K562 (cell line): ENCODE measurements around the gene GJC2. TPM values are rescaled to one million over a fixed set of nuclear protein-coding genes. Genes with fewer than 3 reads are reported as not detected.

Source experiments
- ATAC-seq: fragments of 200-7000 bp; cut with Tn5 transposase; 3 replicates; pipeline ENCODE4 v1.9.1; 2020; ENCODE audit warnings: moderate library complexity
- BruUV-seq: library from RNA; stranded (reverse); fragments of 400-500 nt; replicated peaks from 2 replicates; lab custom pipeline; 2021; lab: Mats Ljungman, UMichigan
- CTCF ChIA-PET: fragments of 300-600 bp; formaldehyde crosslinking; extraction: SDS; loops from one replicate; lab custom pipeline; 2021; ENCODE audit warnings: low intra/inter-chr PET ratio; lab: Yijun Ruan, JAX
- POLR2A ChIA-PET: fragments of 300-600, 350-650 bp; sonication (Branson Sonifier 250); formaldehyde crosslinking; extraction: SDS; loops from one replicate; lab custom pipeline; 2021; ENCODE audit warnings: antibody characterized with exemption, inconsistent platforms; lab: Yijun Ruan, JAX
- DNase-seq, 4 experiments: peaks; one replicate each; pipeline versions ENCODE4 v3.0.0 to v3.0.0-alpha.2; 2011 to 2018; ENCODE audit warnings: low spot score in 3 of 4, mixed read lengths in 3 of 4; ENCODE audit errors: extremely low read depth in 1 of 4
- FAIRE-seq: peaks from 2 replicates; lab custom pipeline; 2011; peaks lifted over from hg19 to GRCh38; lab: Jason Lieb, UNC
- H2AFZ ChIP-seq: 2 replicates; pipeline ENCODE4 v1.6.0; 2011; ENCODE audit warnings: low read depth, low read length, control low read depth, inconsistent platforms
- H3K27ac ChIP-seq: fragments of 200-600 bp; 3 replicates; pipeline ENCODE4 v1.8.0; 2011; ENCODE audit warnings: low read depth, mild to moderate bottlenecking, control low read depth, inconsistent platforms, low read length, moderate library complexity, mixed read lengths; ENCODE audit errors: extremely low read depth
- H3K27me3 ChIP-seq, 2 experiments: fragments of 300-600 bp in 1 of 2; 2 replicates in 1 of 2; 3 replicates in 1 of 2; pipeline versions ENCODE4 v1.6.0 to v1.8.0; 2011; ENCODE audit warnings: inconsistent platforms in 2 of 2, low read length in 2 of 2, mild to moderate bottlenecking in 1 of 2, mixed read lengths in 1 of 2, moderate library complexity in 1 of 2; ENCODE audit not compliant: control insufficient read depth in 2 of 2, insufficient read depth in 2 of 2
- H3K36me3 ChIP-seq: fragments of 300-600 bp; 3 replicates; pipeline ENCODE4 v1.8.0; 2011; ENCODE audit warnings: mild to moderate bottlenecking, low read length, inconsistent platforms; ENCODE audit not compliant: control insufficient read depth, insufficient read depth
- H3K4me1 ChIP-seq, 2 experiments: fragments of 200-600 bp in 1 of 2; replicated peaks in 1 of 2; 2 replicates in 1 of 2; 3 replicates in 1 of 2; pipeline versions ENCODE4 v1.5.1 to v1.8.0; 2011; ENCODE audit warnings: inconsistent platforms in 2 of 2, low read length in 2 of 2, mild to moderate bottlenecking in 1 of 2, mixed read lengths in 1 of 2, moderate library complexity in 1 of 2; ENCODE audit not compliant: control insufficient read depth in 2 of 2, insufficient read depth in 2 of 2
- H3K4me2 ChIP-seq: 2 replicates; pipeline ENCODE4 v1.6.1; 2011; ENCODE audit warnings: low read length, control low read depth, inconsistent platforms, mixed read lengths; ENCODE audit not compliant: insufficient read depth
- H3K4me3 ChIP-seq: fragments of 200-600 bp; sonication (generic), shearing (Covaris generic); 2 replicates; pipeline ENCODE4 v1.5.1; 2016; ENCODE audit warnings: control low read depth, inconsistent platforms
- H3K79me2 ChIP-seq: fragments of 200-600 bp; 3 replicates; pipeline ENCODE4 v1.8.0; 2011; ENCODE audit warnings: low read length, inconsistent platforms; ENCODE audit not compliant: control insufficient read depth, insufficient read depth
- H3K9ac ChIP-seq, 2 experiments: 2 replicates each; pipeline versions ENCODE4 v1.6.0 to v1.6.1; 2011; ENCODE audit warnings: low read depth in 2 of 2, low read length in 2 of 2, control low read depth in 1 of 2, inconsistent platforms in 1 of 2, mild to moderate bottlenecking in 1 of 2, mixed read lengths in 1 of 2; ENCODE audit not compliant: insufficient read depth in 1 of 2
- H3K9me1 ChIP-seq: one replicate; pipeline ENCODE4 v1.6.0; 2011; ENCODE audit warnings: inconsistent platforms, mild to moderate bottlenecking, low read length, moderate library complexity; ENCODE audit not compliant: control insufficient read depth, insufficient read depth
- H3K9me3 ChIP-seq: replicated peaks from 2 replicates; pipeline ENCODE4 v1.5.1; 2011; ENCODE audit warnings: low read depth, low read length, inconsistent platforms; ENCODE audit not compliant: control insufficient read depth, insufficient read depth
- H4K20me1 ChIP-seq: replicated peaks from 2 replicates; pipeline ENCODE4 v1.6.1; 2011; ENCODE audit warnings: low read length, inconsistent platforms, mixed read lengths; ENCODE audit not compliant: control insufficient read depth, insufficient read depth
- CTBP1 ChIP-seq: fragments of 450-650 bp; IDR thresholded peaks from 2 replicates; pipeline ENCODE4 v1.6.1; 2016; ENCODE audit warnings: borderline replicate concordance
- FOSL1 ChIP-seq: fragments of 200-800 bp; sonication (Bioruptor generic); conservative IDR thresholded peaks from 2 replicates; pipeline ENCODE4 v1.6.1; 2016; ENCODE audit warnings: missing genetic modification characterization, missing compliant biosample characterization
- FOXK1 ChIP-seq: sonication (generic); formaldehyde crosslinking; IDR thresholded peaks from 2 replicates; pipeline ENCODE4 v1.8.0; 2022; ENCODE audit warnings: missing genetic modification reagents, mild to moderate bottlenecking, borderline replicate concordance
- HNRNPH1 ChIP-seq: fragments of 200-400 bp; formaldehyde crosslinking; optimal IDR thresholded peaks from 2 replicates; pipeline ENCODE3; 2017; ENCODE audit warnings: low read depth, mild to moderate bottlenecking, low read length, moderate library complexity
- HNRNPLL ChIP-seq: fragments of 200-400 bp; formaldehyde crosslinking; IDR thresholded peaks from 2 replicates; pipeline ENCODE4 v1.6.1; 2017; ENCODE audit warnings: low read length, low read depth, mild to moderate bottlenecking; ENCODE audit not compliant: poor library complexity, severe bottlenecking
- KDM5B ChIP-seq: fragments of 200-600 bp; sonication (generic); IDR thresholded peaks from 2 replicates; pipeline ENCODE4 v1.6.1; 2012; ENCODE audit warnings: low read depth, mild to moderate bottlenecking, moderate library complexity, low read length, control low read depth, inconsistent platforms; ENCODE audit not compliant: insufficient replicate concordance
- MCM3 ChIP-seq: fragments of 450-650 bp; IDR thresholded peaks from 2 replicates; pipeline ENCODE4 v1.6.1; 2016
- MTA1 ChIP-seq: fragments of 450-650 bp; IDR thresholded peaks from 2 replicates; pipeline ENCODE4 v1.6.1; 2017; ENCODE audit warnings: borderline replicate concordance
- MYBL2 ChIP-seq, 2 experiments: fragments of 450-650 bp in 1 of 2; sonication (generic) in 1 of 2; formaldehyde crosslinking in 1 of 2; IDR thresholded peaks; 2 replicates each; pipeline versions ENCODE4 v1.6.1 to v1.8.1; 2017 to 2022; ENCODE audit warnings: borderline replicate concordance in 1 of 2, inconsistent platforms in 1 of 2, low read depth in 1 of 2, mild to moderate bottlenecking in 1 of 2, missing genetic modification reagents in 1 of 2, moderate library complexity in 1 of 2
- MYNN ChIP-seq, 2 experiments: sonication (generic); formaldehyde crosslinking in 1 of 2; IDR thresholded peaks; 2 replicates each; pipeline versions ENCODE4 v1.5.0 to v1.6.1; 2016 to 2020; ENCODE audit warnings: antibody characterized with exemption in 1 of 2, missing genetic modification reagents in 1 of 2
- POLR2A ChIP-seq: fragments of 450-650 bp; conservative IDR thresholded peaks from 2 replicates; pipeline ENCODE4 v1.6.1; 2016
- POLR2H ChIP-seq: IDR thresholded peaks from 2 replicates; pipeline ENCODE4 v1.6.1; 2016; ENCODE audit warnings: missing genetic modification characterization, low read depth, mild to moderate bottlenecking, control low read depth, missing compliant biosample characterization, moderate library complexity
- SIX5 ChIP-seq, 2 experiments: IDR thresholded peaks; 2 replicates each; pipeline ENCODE4 v1.6.1; 2011; ENCODE audit warnings: low read length in 2 of 2, borderline replicate concordance in 1 of 2, low read depth in 1 of 2, mild to moderate bottlenecking in 1 of 2, moderate library complexity in 1 of 2; ENCODE audit not compliant: insufficient read depth in 1 of 2
- TAF15 ChIP-seq: fragments of 200-400 bp; formaldehyde crosslinking; IDR thresholded peaks from 2 replicates; pipeline ENCODE4 v1.6.1; 2017; ENCODE audit warnings: mild to moderate bottlenecking, low read depth, low read length, moderate library complexity
- XRCC4 ChIP-seq: IDR thresholded peaks from one replicate; pipeline ENCODE4 v1.6.1; 2011; ENCODE audit not compliant: insufficient read depth, insufficient read length; ENCODE audit errors: extremely low read depth
- ZC3H8 ChIP-seq: fragments of 450-650 bp; IDR thresholded peaks from 2 replicates; pipeline ENCODE4 v1.6.1; 2017
- ZNF239 ChIP-seq: fragments of 250-450 bp; sonication (Bioruptor Pico); IDR thresholded peaks from 2 replicates; pipeline ENCODE4 v1.4.0; 2020; ENCODE audit warnings: mild to moderate bottlenecking
- WGBS: fragments of 100-300 bp; shearing (Covaris generic); methylation state at CpG from one replicate; pipeline ENCODE4 v1.1.6; 2016; ENCODE audit warnings: low coverage, mixed read lengths; ENCODE audit not compliant: insufficient coverage; ENCODE audit errors: missing lambda C conversion rate; 5-methylcytosine and 5-hydroxymethylcytosine counted together
- in situ Hi-C: fragments of 300-500 bp; cut with MboI; formaldehyde crosslinking; loops from 4 replicates; pipeline ENCODE4 v1.15.0; 2018; ENCODE audit warnings: inconsistent platforms, mixed read lengths
- intact Hi-C: fragments of 100-400 bp; cut with micrococcal nuclease; formaldehyde crosslinking; loops from 2 replicates; pipeline ENCODE4 v1.14.2; 2022
- polyA plus RNA-seq, 8 experiments: library from polyadenylated mRNA; depleted of rRNA in 4 of 8; stranded (reverse) in 5 of 8; unstranded in 3 of 8; fragments of >200 nt; fragmentation: Nextera tagmentation in 2 of 8; fragmentation: Illumina TruSeq in 1 of 8; extraction: Ambion mirVana in 2 of 8; extraction: Trizol in 1 of 8; gene quantifications; 2 replicates each; pipeline versions ENCODE4 v1.2.1 to v1.2.3, GENCODE V29; 2011 to 2014; ENCODE audit warnings: inconsistent platforms in 1 of 8, missing spikeins in 1 of 8
- total RNA-seq, 7 experiments: library from RNA; depleted of rRNA in 6 of 7; stranded (reverse); fragments of >200 nt in 6 of 7; fragmentation: Illumina TruSeq in 2 of 7; extraction: Trizol in 2 of 7; gene quantifications; 2 replicates each; pipeline versions ENCODE4 v1.2.1 to v1.2.3, GENCODE V29; 2011 to 2021; ENCODE audit warnings: low replicate concordance in 1 of 7
- TF ChIP-seq, protein P1 (sequence below): fragments of 450-650 bp; IDR thresholded peaks from 2 replicates; pipeline ENCODE4 v1.6.1; 2018; ENCODE audit warnings: mild to moderate bottlenecking, low read depth; ENCODE audit not compliant: partially characterized antibody
- TF ChIP-seq, protein P2 (sequence below): fragments of 450-650 bp; formaldehyde crosslinking; IDR thresholded peaks from 2 replicates; pipeline ENCODE4 v1.4.0; 2022; ENCODE audit warnings: missing genetic modification characterization

The GJC2 gene
- total and polyA plus RNA-seq, 9 of the 15 experiments (the other 6 are each of a cell fraction or from before 2014, with no cell fraction given), result 0.03 to 0.62 (median 0.11) TPM; not detected in 2

DNA sequence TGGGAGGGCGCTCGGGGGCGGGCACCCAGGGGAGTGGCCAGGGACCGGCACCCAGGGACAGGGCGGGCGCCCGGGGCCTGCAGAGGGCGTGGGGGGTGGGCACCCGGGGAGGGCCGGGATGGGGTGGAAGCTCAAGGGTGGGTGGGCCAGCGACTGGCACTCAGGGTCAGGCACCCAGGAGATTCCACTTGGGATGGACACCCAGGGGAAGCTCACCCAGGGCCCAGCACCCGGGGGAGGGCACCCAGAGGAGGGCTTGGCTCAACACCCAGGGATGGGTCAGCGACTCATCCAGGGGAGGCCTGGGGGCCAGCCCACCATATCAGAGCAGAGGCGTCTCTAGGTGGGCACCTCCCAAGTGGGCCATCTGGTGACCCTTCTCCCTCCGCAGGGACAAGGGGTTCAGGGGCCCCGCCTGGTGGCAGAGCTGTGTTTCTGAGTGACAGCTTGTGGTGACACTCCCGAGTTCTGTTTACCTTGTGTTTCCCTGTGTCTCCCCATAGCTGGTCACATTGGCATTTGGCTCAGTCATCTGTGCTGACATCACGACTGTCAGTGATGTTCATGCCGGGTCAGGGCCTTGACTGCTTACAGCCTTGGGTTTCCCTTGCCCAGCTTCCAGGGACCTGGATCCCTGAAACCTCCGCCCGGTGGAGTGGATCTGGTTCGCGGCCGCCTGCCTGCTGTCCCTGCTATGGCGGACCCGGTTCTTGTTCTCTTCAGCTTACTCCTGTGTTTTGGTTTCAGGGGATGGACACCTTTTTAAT, 16.6 kb downstream of the GJC2 start:
- no TSS peak for BruUV-seq
- Histone ChIP-seq H3K36me3 (no peaks in the 10 kb centered on the region), H3K9me3 (no peaks in the 10 kb centered on the region), H3K4me1 (peaks cover 18 to 50% of the 10 kb centered on the region in 2 experiments), H3K27ac (peak overlapping the region; percentile 99), H2AFZ (peak overlapping the region; percentile 82), H3K9me1 (peaks cover 12% of the 10 kb centered on the region), H4K20me1 (peaks cover 6% of the 10 kb centered on the region), H3K4me3 (peak overlapping the region; percentile 78), H3K79me2 (peaks cover 10% of the 10 kb centered on the region), H3K4me2 (peak overlapping the region; percentile 96), H3K9ac (peak overlapping the region; percentile 93 to 100), H3K27me3 (no peaks in the 10 kb centered on the region)
- CTCF ChIA-PET, result interaction anchor here (0.6 kb wide), 1 partner anchor 1957 kb away, joined by 3 read pairs; no protein-coding TSS in a partner anchor
- DNase-seq, result peak; percentile 62 to 82 (median 71)
- POLR2A ChIA-PET, result interaction anchor here (0.5 to 5.8 kb wide), 14 partner anchors 8 to 326 kb away, joined by 3 to 47 read pairs (median 3); partner anchors contain the start of gene GUK1
- WGBS, result 18% methylated on average over 18 of the region's 26 CpGs
- ATAC-seq, result peak; percentile 46
- intact Hi-C loops (loop anchor here (1.0 kb wide), 2 partner anchors 26 to 35 kb away; partner anchors contain the start of gene GUK1), in situ Hi-C loops (no loop called here)
- FAIRE-seq, result peak; percentile 80
- TF ChIP-seq MYNN (IDR thresholded peaks at IDR 0.05) (no peak; the same call in 1 of the 2 replicates), MYNN (CRISPR knock-in tag; IDR thresholded peaks at IDR 0.05) (no peak), MYBL2 (IDR thresholded peaks at IDR 0.05; ENCODE audit: low read depth) (no peak), MYBL2 (CRISPR knock-in tag; IDR thresholded peaks at IDR 0.05; ENCODE audit: borderline replicate concordance) (no peak), TAF15 (no peak), MTA1 (0 out of 2 replicates have a peak, but pooled peaks have one; percentile 8), POLR2A (no peak), CTBP1 (peak; percentile 11), FOXK1 (CRISPR knock-in tag) (peak; percentile 22; the same call in 1 of the 2 replicates), ZNF239 (CRISPR knock-in tag) (0 out of 2 replicates have a peak, but pooled peaks have one; percentile 35), SIX5 (IDR thresholded peaks at IDR 0.05; ENCODE audit: borderline replicate concordance in 1 of 2, insufficient read depth in 1 of 2, low read depth in 1 of 2, low read length in 2 of 2) (no peak), ZC3H8 (no peak), HNRNPLL (no peak), KDM5B (no peak), POLR2H (tag) (no peak), FOSL1 (tag) (0 out of 2 replicates have a peak, but pooled peaks have one; percentile 83), MCM3 (no peak), HNRNPH1 (no peak), XRCC4 (no peak)
- TF ChIP-seq, protein P1, sequence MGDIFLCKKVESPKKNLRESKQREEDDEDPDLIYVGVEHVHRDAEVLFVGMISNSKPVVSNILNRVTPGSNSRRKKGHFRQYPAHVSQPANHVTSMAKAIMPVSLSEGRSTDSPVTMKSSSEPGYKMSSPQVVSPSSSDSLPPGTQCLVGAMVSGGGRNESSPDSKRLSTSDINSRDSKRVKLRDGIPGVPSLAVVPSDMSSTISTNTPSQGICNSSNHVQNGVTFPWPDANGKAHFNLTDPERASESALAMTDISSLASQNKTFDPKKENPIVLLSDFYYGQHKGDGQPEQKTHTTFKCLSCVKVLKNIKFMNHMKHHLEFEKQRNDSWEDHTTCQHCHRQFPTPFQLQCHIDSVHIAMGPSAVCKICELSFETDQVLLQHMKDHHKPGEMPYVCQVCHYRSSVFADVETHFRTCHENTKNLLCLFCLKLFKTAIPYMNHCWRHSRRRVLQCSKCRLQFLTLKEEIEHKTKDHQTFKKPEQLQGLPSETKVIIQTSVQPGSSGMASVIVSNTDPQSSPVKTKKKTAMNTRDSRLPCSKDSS, result no peak
- TF ChIP-seq, protein P2, sequence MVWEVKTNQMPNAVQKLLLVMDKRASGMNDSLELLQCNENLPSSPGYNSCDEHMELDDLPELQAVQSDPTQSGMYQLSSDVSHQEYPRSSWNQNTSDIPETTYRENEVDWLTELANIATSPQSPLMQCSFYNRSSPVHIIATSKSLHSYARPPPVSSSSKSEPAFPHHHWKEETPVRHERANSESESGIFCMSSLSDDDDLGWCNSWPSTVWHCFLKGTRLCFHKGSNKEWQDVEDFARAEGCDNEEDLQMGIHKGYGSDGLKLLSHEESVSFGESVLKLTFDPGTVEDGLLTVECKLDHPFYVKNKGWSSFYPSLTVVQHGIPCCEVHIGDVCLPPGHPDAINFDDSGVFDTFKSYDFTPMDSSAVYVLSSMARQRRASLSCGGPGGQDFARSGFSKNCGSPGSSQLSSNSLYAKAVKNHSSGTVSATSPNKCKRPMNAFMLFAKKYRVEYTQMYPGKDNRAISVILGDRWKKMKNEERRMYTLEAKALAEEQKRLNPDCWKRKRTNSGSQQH (CRISPR knock-in tag), result no peak
